ENCODE results near the gene PGBD2. TPM values are rescaled to one million over a fixed set of nuclear protein-coding genes. Genes with fewer than 3 reads are reported as not detected.

The PGBD2 gene
- total and polyA plus RNA-seq, 2 of the 13 experiments (the other 11 are each of a cell fraction or from before 2014, with no cell fraction given), result 6.0 to 7.4 TPM

GRCh38 chr1:248857201-248857600, 48.8 kb upstream of the PGBD2 start:
- no peak overlapping the region for H2AFZ ChIP-seq (ENCODE audit: low read length)
- peak overlapping the region; percentile 97 for H3K4me2 ChIP-seq (ENCODE audit: low read depth, low read length)
- no peaks in the 10 kb centered on the region for H4K20me1 ChIP-seq (ENCODE audit: insufficient read depth, low read length)
- peaks cover 18% of the 10 kb centered on the region for H3K79me2 ChIP-seq (ENCODE audit: insufficient read depth, low read length)
- peaks cover 37% of the 10 kb centered on the region for H3K4me1 ChIP-seq (ENCODE audit: insufficient read depth, low read length)
- H3K9ac ChIP-seq (ENCODE audit: insufficient read depth, low read depth, low read length), result peak overlapping the region; percentile 87
- peaks cover 12 to 36% of the 10 kb centered on the region in 2 experiments for H3K36me3 ChIP-seq (replicated peaks in 1 of 2; ENCODE audit: control insufficient read depth in 1 of 2, insufficient read depth in 2 of 2, low read length in 2 of 2)
- 88% methylated on average over 4 of the region's 7 CpGs for WGBS (ENCODE audit: low lambda C conversion rate)
- FAIRE-seq (no peak), ATAC-seq (no peak), DNase-seq (ENCODE audit: low spot score) (no peak)
- H3K4me3 ChIP-seq (replicated peaks in 1 of 3; ENCODE audit: insufficient read depth in 1 of 3, low read depth in 2 of 3, low read length in 3 of 3), result peak overlapping the region; percentile 62 to 87 (median 83); a peak in 4 of 6 replicates
- intact Hi-C loops (cut with micrococcal nuclease; ENCODE audit: unreplicated experiment), result no loop called here
- in situ Hi-C loops (cut with HindIII; ENCODE audit: extremely low pct_ligation_motif_present, low pct_unique_long_range_greater_than_20kb), result no loop called here
- TSS peak; percentile 48 for BruUV-seq (replicated peaks)
- H3K27ac ChIP-seq (ENCODE audit: extremely low read length, insufficient read depth, low read length), result no peak overlapping the region
- H3K27me3 ChIP-seq (ENCODE audit: control insufficient read depth in 1 of 2, insufficient read depth in 2 of 2, low read length in 2 of 2), result no peaks in the 10 kb centered on the region; a peak in 1 of 5 replicates
- no peaks in the 10 kb centered on the region for H3K9me3 ChIP-seq (ENCODE audit: low read length)
- ChIA-PET POLR2A (interaction anchor here (1.0 kb wide), 1 partner anchor 32 kb away, joined by 3 read pairs; the partner anchor contains the start of gene SH3BP5L), CTCF (ENCODE audit: low intra/inter-chr PET ratio, low total read pairs) (no interaction called here)
- TF ChIP-seq FOXM1 (CRISPR knock-in tag; IDR thresholded peaks at IDR 0.05) (no peak), ZNF703 (CRISPR knock-in tag; IDR thresholded peaks at IDR 0.05; ENCODE audit: borderline replicate concordance) (no peak)

- CTCF ChIA-PET (ENCODE audit: low intra/inter-chr PET ratio, low total read pairs), result interaction anchor here (1.0 kb wide), 1 partner anchor 16 kb away, joined by 3 read pairs; no protein-coding TSS in a partner anchor
- FAIRE-seq, result no peak
- peak overlapping the region; percentile 62 to 87 (median 83) for H3K4me3 ChIP-seq (replicated peaks in 1 of 3; ENCODE audit: insufficient read depth in 1 of 3, low read depth in 2 of 3, low read length in 3 of 3)
- peak; percentile 6 for ATAC-seq
- 20% methylated on average over 4 of the region's 4 CpGs for WGBS (ENCODE audit: low lambda C conversion rate)
- in situ Hi-C loops (cut with HindIII; ENCODE audit: extremely low pct_ligation_motif_present, low pct_unique_long_range_greater_than_20kb), result no loop called here
- H3K79me2 ChIP-seq (ENCODE audit: insufficient read depth, low read length), result peaks cover 18% of the 10 kb centered on the region
- H4K20me1 ChIP-seq (ENCODE audit: insufficient read depth, low read length), result no peaks in the 10 kb centered on the region
- no peak for DNase-seq (ENCODE audit: low spot score)
- intact Hi-C loops (cut with micrococcal nuclease; ENCODE audit: unreplicated experiment), result loop anchor here (2.0 kb wide), 1 partner anchor 49 kb away; the partner anchor contains the start of gene PGBD2
- H3K9ac ChIP-seq (ENCODE audit: insufficient read depth, low read depth, low read length), result peak overlapping the region; percentile 87
- peaks cover 42% of the 10 kb centered on the region for H3K4me1 ChIP-seq (ENCODE audit: insufficient read depth, low read length)
- POLR2A ChIA-PET, result interaction anchor here (2.2 to 3.5 kb wide), 4 partner anchors 15 to 31 kb away, joined by 11 to 83 read pairs (median 44); partner anchors contain the start of genes SH3BP5L and ZNF672
- H3K27me3 ChIP-seq (ENCODE audit: control insufficient read depth in 1 of 2, insufficient read depth in 2 of 2, low read length in 2 of 2), result no peaks in the 10 kb centered on the region; a peak in 1 of 5 replicates
- no peaks in the 10 kb centered on the region for H3K9me3 ChIP-seq (ENCODE audit: low read length)
- no TSS peak for BruUV-seq (replicated peaks)
- H3K36me3 ChIP-seq (replicated peaks in 1 of 2; ENCODE audit: control insufficient read depth in 1 of 2, insufficient read depth in 2 of 2, low read length in 2 of 2), result peaks cover 10 to 36% of the 10 kb centered on the region in 2 experiments
- H3K27ac ChIP-seq (ENCODE audit: extremely low read length, insufficient read depth, low read length), result peak overlapping the region; percentile 79
- H2AFZ ChIP-seq (ENCODE audit: low read length), result no peak overlapping the region
- H3K4me2 ChIP-seq (ENCODE audit: low read depth, low read length), result peak overlapping the region; percentile 97
- TF ChIP-seq ZNF142 (CRISPR knock-in tag; IDR thresholded peaks at IDR 0.05), result 0 out of 2 replicates have a peak, but pooled peaks have one; percentile 15
- TF ChIP-seq EEA1 (CRISPR knock-in tag; IDR thresholded peaks at IDR 0.05; ENCODE audit: borderline replicate concordance), result no peak
- TF ChIP-seq ZNF280D (CRISPR knock-in tag; IDR thresholded peaks at IDR 0.05), result no peak
- TF ChIP-seq ZNF10 (CRISPR knock-in tag; IDR thresholded peaks at IDR 0.05; ENCODE audit: borderline replicate concordance, low read depth), result 0 out of 2 replicates have a peak, but pooled peaks have one; percentile 19
- TF ChIP-seq ERF (CRISPR knock-in tag; IDR thresholded peaks at IDR 0.05), result peak; percentile 6; the same call in 1 of the 2 replicates
Observed at GRCh38 chr1:248857749-248858095, 48.3 kb upstream of the PGBD2 start.

Data from HepG2 (cell line).